Fibroblast of the aortic adventitia (primary cell): ENCODE results near the gene RDH12. TPM values are rescaled to one million over a fixed set of nuclear protein-coding genes. Genes with fewer than 3 reads are reported as not detected.

Source experiments
- DNase-seq: peaks from one replicate; pipeline ENCODE4 v3.0.0-alpha.2; 2010; ENCODE audit warnings: low read depth
- H3K4me3 ChIP-seq: 2 replicates; pipeline ENCODE4 v1.5.1; 2011; ENCODE audit warnings: low read depth, mild to moderate bottlenecking, control low read depth, low read length, moderate library complexity
- CTCF ChIP-seq: IDR thresholded peaks from 2 replicates; pipeline ENCODE4 v1.5.1; 2011; ENCODE audit warnings: mild to moderate bottlenecking, low read length, control low read depth, inconsistent platforms; ENCODE audit not compliant: insufficient read depth
- total RNA-seq: library from RNA; depleted of rRNA; stranded (reverse); fragments of >200 nt; gene quantifications from 2 replicates; pipeline ENCODE4 v1.2.3, GENCODE V29; 2012; ENCODE audit warnings: low replicate concordance

RDH12 gene
- total RNA-seq, 1 donor: not detected

DNA sequence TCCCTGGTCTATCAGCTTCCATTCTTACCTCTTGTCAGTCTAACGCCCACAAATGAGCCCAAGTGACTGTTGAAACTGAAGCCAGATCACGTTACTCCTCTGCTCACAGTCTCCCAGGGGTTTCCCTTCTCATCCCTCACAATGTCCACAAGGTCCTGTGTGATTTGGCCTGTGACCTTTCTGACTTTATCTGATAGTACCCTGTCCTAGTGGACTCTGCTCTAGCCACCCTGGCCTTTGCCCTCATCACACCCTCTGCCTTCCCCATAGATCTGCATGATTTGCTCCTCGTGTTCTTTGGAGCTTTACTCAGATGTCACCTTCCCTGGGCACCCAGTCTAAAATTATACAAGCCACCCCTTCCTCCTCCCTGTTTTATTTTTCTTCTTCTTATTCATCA, 55.5 kb downstream of the RDH12 start:
- H3K4me3 ChIP-seq: no peak overlapping the region
- TF ChIP-seq CTCF: no peak
- DNase-seq: no peak

- TF ChIP-seq CTCF: no peak
- DNase-seq: no peak
- H3K4me3 ChIP-seq: no peak overlapping the region
Observed at GRCh38 chr14:67759916-67760315, 58.2 kb downstream of the RDH12 start.

GRCh38 chr14:67762051-67762450, 60.4 kb downstream of the RDH12 start:
- no peak overlapping the region for H3K4me3 ChIP-seq
- no peak for TF ChIP-seq CTCF
- DNase-seq: no peak

GRCh38 chr14:67763158-67763822, 61.6 kb downstream of the RDH12 start:
- TF ChIP-seq CTCF: no peak
- no peak for DNase-seq
- H3K4me3 ChIP-seq: no peak overlapping the region

- no peak overlapping the region for H3K4me3 ChIP-seq
- no peak for DNase-seq
- TF ChIP-seq CTCF: no peak
Observed at GRCh38 chr14:67764496-67764895, 62.8 kb downstream of the RDH12 start.

DNA sequence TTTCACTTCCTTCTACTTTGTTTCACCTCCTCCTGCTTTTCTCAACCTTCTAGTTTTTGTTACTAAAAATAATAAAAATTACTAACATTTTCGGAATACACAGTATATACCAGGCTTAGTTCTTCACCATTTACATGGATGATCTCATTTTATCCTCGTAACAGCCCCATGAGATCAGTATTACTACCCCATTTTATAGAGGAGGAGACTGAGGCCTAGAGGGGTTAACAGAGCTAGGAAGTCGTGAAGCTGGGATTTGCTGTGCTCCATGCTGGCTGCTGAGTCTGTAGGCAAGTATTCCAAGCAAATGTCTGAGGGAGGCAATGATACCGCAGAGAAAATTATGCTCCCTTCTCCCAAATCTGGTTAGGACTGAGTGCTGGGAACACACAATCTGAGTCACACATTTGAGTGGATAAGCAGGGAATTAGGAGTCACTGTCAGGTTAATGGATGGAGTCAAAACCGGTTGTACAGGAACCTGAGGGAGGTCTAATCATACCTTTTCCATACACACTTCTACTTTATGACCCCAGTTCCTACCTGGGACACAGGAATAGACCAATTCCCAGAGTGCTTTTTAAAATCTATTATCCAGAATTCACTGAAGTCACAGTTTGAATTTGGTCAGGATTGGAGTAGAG, 63.6 kb downstream of the RDH12 start:
- DNase-seq: no peak
- no peak overlapping the region for H3K4me3 ChIP-seq
- TF ChIP-seq CTCF: no peak
